ENCODE data around the gene TMEM131. TPM values are rescaled to one million over a fixed set of nuclear protein-coding genes. Genes with fewer than 3 reads are reported as not detected.

TMEM131 gene
- total RNA-seq, 1 donor from 2014 or later: 41.3 TPM

DNA sequence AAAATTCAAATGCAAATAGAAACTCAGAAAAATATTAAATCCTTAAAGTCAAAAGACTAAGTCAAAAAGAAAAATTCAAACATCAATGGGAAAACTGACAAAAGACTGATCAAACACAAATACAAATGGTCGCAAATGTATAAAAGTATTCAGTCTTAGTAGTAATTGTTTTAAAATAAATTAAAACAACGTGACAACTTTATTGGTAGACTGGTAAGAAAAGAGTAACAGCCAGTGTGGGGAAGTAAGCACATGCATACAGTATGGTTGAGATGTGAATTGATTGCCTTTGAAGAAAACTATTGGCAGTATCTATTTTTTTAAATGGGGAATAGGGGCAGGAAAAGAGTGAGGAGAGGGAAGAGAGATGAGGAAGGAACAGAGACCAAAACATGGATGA, 9.8 kb downstream of the TMEM131 start:
- peaks cover 10% of the 10 kb centered on the region for H3K4me1 Mint-ChIP-seq (ENCODE audit: unreplicated experiment)
- peaks cover 26% of the 10 kb centered on the region for H3K36me3 Mint-ChIP-seq

DNA sequence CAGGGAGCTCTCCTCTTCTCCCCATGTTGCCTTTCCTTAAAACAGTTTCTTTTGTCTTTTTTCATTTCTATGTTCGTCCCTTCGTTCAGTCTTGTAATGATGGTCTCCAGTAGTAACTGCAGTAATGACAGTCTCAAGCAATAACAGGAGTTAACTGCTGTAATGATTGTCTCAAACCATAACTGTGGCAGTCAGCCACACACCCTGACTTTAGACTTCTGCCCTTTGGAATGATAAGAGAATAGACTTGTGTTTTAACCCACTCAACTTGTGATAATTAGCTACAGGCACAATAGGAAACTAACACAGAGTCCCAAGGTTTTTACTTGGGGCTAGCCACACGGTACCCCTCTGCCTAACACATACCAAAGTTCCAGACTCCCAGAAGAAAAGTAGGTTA, 12.1 kb downstream of the TMEM131 start:
- Mint-ChIP-seq H3K4me1 (ENCODE audit: unreplicated experiment) (peaks cover 9% of the 10 kb centered on the region), H3K4me3 (no peak overlapping the region), H3K36me3 (peaks cover 43% of the 10 kb centered on the region), H3K9me3 (peaks cover 25% of the 10 kb centered on the region), H3K27ac (peak overlapping the region; percentile 21), H3K27me3 (no peaks in the 10 kb centered on the region)
- no peak for DNase-seq (ENCODE audit: extremely low spot score, unreplicated experiment)
- no peak for TF ChIP-seq CTCF (conservative IDR thresholded peaks at IDR 0.05)

More for the DNA sequence above, 9.8 kb downstream of the TMEM131 start:
- no peak for DNase-seq (ENCODE audit: extremely low spot score, unreplicated experiment)
- no peak for TF ChIP-seq CTCF (conservative IDR thresholded peaks at IDR 0.05)
- Mint-ChIP-seq H3K27ac (no peak overlapping the region), H3K27me3 (no peaks in the 10 kb centered on the region), H3K4me3 (no peak overlapping the region), H3K9me3 (peaks cover 18% of the 10 kb centered on the region)

DNA sequence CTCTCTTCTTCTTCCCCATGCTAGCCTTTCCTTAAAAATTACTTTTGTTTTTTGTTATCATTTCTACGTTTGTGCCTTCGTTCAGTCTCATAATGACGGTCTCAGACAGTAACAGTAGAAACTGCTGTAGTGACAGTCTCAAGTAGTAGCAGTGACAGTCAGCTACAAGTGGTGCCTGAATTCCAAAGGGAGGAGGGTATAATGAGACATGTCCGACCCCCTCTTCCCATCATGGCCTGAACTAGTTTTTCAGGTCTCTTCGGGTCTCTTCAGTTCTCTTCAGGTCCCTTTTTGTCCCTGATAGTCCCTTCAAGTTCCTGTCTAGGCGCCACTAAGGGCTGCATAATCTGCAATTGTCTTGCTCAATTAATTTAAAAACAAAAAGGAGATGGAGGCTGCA, 12.6 kb downstream of the TMEM131 start:
- H3K27me3 Mint-ChIP-seq: no peaks in the 10 kb centered on the region
- H3K4me1 Mint-ChIP-seq (ENCODE audit: unreplicated experiment): peaks cover 9% of the 10 kb centered on the region
- no peak for DNase-seq (ENCODE audit: extremely low spot score, unreplicated experiment)
- H3K27ac Mint-ChIP-seq: no peak overlapping the region
- no peak overlapping the region for H3K4me3 Mint-ChIP-seq
- TF ChIP-seq CTCF (conservative IDR thresholded peaks at IDR 0.05): no peak
- peaks cover 41% of the 10 kb centered on the region for H3K36me3 Mint-ChIP-seq
- H3K9me3 Mint-ChIP-seq: peaks cover 23% of the 10 kb centered on the region

DNA sequence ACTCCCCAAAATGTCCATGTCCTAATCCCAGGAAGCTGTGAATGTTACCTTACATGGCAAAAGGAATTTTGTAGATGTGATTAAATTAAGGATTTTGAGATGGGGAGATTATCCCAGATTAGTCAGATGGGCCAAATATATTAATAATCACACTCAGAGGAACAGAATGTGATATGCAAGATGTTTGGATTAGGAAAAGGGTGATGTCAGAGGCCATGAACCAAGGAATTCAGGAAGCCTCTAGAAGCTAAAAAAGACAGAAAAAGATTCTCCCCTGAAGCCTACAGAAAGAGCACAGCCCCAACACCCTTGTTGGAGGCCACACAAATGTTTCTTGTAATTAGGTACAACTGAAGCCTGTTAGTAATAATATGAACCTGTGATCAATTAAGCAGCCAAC, 13.1 kb downstream of the TMEM131 start:
- no peak for TF ChIP-seq CTCF (conservative IDR thresholded peaks at IDR 0.05)
- H3K4me1 Mint-ChIP-seq (ENCODE audit: unreplicated experiment): peaks cover 9% of the 10 kb centered on the region
- peaks cover 41% of the 10 kb centered on the region for H3K36me3 Mint-ChIP-seq
- peaks cover 20% of the 10 kb centered on the region for H3K9me3 Mint-ChIP-seq
- DNase-seq (ENCODE audit: extremely low spot score, unreplicated experiment): no peak
- H3K27me3 Mint-ChIP-seq: no peaks in the 10 kb centered on the region
- no peak overlapping the region for H3K4me3 Mint-ChIP-seq
- H3K27ac Mint-ChIP-seq: no peak overlapping the region

DNA sequence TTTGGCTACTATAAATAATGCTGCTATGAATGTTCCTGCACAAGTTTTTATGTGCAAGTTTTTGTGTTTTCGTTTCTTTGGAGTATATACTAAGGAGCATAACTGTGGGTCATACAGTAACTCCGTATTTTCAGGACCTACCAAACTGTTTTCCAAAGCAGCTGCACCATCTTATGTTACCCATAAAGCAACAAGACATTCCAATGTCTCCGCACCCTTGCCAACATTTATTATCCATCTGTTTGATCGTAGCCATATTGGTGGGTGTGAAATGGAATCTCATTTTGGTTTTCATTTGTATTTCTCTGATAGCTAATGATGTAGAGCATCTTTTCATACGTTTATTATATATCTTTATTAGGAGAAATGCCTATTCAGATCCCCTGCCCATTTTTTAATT, 13.8 kb downstream of the TMEM131 start:
- H3K27ac Mint-ChIP-seq: no peak overlapping the region

More for the DNA sequence above, 13.8 kb downstream of the TMEM131 start:
- Mint-ChIP-seq H3K27me3 (no peaks in the 10 kb centered on the region), H3K36me3 (peaks cover 44% of the 10 kb centered on the region), H3K9me3 (peaks cover 20% of the 10 kb centered on the region), H3K4me3 (no peak overlapping the region), H3K4me1 (ENCODE audit: unreplicated experiment) (peaks cover 9% of the 10 kb centered on the region)
- no peak for TF ChIP-seq CTCF (conservative IDR thresholded peaks at IDR 0.05)
- DNase-seq (ENCODE audit: extremely low spot score, unreplicated experiment): no peak

Measured in type B pancreatic cell (in vitro differentiated cells).